ENCODE results near the gene TPRN. TPM values are rescaled to one million over a fixed set of nuclear protein-coding genes. Genes with fewer than 3 reads are reported as not detected.

The TPRN gene
- polyA plus RNA-seq, 3 donors, result 12.8 to 15.5 (median 13.2) TPM

DNA sequence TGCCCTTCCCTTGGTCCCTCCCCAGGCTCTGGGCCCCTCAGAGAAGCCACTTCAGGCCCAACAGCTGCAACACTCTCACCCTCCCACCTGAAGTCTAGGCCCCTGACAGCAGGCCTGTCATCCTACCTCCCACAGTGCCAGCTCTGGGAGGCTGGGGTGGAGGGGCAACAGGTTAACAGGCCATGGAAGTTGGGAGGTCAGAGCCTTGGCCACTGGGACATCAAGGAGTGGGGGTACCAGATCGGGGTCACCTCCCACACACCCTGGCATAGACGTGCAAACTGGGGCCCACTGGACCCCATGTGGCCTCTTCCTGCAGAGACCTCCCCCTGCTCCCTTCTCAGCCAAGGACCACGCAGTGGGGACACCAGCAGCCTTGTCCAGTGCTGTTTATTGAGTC lies 9.3 kb downstream of the TPRN start:
- no peak for DNase-seq (ENCODE audit: low read depth in 3 of 3, low spot score in 2 of 3)

- no peak for DNase-seq (ENCODE audit: low read depth in 3 of 3, low spot score in 2 of 3)
Observed at GRCh38 chr9:137190315-137190856, 10.2 kb downstream of the TPRN start.

DNA sequence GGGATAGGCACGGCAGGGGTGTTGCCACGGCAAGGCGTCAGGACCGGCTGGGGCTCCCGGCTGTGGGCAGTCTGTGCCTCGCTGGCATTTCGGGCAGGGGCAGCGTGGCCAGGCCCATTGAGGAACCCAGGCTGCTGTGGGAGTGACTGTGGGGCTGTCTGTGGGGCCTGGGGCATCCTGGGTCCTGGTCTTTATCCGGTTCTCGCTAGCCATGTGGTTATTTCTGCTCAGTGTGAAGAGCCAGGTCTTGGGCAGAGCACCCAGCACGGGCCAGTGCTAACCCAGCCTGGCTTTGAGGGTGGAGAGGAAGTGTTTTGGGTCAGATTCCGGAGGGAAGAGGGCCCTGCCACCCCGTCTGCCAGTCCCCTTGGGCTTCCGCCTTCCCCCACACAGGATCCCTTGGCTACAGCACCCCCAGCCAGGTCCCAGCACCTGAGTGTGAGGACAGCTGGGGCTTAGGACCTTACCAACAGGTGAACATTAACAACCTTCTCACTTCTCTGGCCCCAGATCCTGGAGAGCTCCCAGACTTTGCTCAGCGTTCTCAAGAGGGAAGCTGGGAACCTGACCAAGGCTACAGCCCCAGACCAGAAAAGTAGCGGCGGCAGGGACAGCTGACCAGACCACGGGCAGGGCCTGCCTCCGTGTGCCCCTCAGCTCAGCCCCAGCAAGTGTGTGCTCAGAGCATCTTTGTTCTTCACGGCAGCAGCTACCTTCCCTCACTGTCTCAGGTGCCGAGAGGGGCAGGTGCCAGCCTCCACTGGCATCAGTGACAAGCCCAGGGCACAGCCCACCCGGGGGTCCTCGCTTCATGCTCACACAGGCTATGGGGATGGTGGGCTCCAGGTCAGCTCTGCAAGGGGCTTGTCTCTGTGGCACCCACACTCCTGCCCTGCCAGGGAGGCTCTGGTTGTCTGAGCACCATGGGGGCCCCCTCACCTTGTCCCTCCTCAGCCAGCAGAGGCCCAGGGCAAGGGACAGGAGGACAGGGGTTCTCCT lies 10.9 kb downstream of the TPRN start:
- no peak for DNase-seq (ENCODE audit: low read depth in 3 of 3, low spot score in 2 of 3)

DNA sequence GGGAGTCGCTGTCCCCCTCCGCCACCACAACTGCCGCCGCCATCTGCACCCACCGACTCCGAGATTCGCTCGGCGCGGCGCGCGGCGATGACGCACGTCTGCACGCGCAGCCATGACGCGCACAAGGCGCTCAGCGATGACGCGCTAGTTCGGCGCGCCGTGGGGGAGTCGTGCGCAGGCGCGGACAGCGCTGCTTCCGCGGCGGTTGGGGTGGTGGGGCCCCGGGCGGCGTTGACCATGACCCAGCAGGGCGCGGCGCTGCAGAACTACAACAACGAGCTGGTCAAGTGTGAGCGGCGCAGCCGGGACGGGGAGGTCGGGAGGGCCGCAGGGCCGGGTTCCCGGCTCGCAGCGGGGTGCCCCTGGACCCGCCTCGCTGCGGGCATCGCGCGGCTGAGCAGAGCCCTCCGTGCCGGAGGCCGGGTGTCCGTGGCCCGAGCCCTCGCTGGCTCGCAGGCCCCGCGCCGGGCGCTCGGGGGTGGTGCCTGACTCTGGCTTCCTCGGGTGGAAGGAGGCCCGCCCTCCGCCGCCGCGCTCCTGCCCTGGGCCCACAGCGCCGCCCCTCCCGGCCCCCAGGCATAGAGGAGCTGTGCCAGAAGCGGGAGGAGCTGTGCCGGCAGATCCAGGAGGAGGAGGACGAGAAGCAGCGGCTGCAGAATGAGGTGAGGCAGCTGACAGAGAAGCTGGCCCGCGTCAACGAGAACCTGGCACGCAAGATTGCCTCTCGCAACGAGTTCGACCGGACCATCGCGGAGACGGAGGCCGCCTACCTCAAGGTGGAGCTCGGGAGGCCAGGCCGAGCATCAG lies 11.8 kb downstream of the TPRN start, which contains the start of the genes ANAPC2 and SSNA1:
TSS of gene ANAPC2 (minus strand) at position 71 of the 807 bp plus-strand sequence. CDS start at position 43, 28 bp downstream.
TSS of gene SSNA1 (plus strand) at position 187 of the 807 bp plus-strand sequence. CDS start at position 238, 51 bp downstream.
- peak; percentile 87 to 91 (median 90) for DNase-seq (ENCODE audit: low read depth in 3 of 3, low spot score in 2 of 3)

GRCh38 chr9:137188086-137188489 lies 12.5 kb downstream of the TPRN start:
- DNase-seq (ENCODE audit: low read depth in 3 of 3, low spot score in 2 of 3), result no peak

DNA sequence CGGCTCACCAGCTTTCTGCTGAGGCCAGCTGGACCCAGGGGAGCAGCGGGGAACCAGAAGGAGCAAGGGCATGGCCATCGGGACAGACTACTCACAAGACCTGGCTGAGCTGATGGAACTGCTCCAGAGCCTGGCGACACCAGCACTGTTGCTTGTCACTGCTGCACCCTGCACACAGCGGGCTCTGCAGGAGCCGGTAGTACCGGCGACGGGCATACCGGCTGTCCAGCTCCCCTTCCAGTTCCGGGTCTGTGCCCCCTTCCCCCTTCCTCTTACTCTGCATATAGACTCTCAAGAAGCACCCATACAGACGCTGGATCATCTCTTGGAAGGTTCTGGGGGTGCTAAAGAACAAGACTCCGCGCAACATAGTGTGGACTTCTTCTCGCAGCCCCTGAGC lies 13.2 kb downstream of the TPRN start:
- DNase-seq (ENCODE audit: low read depth in 3 of 3, low spot score in 2 of 3), result no peak

GRCh38 chr9:137186385-137186784 lies 14.2 kb downstream of the TPRN start:
- DNase-seq (ENCODE audit: low read depth in 3 of 3, low spot score in 2 of 3), result no peak

- no peak for DNase-seq (ENCODE audit: low read depth in 3 of 3, low spot score in 2 of 3)
Observed at GRCh38 chr9:137185921-137186320, 14.6 kb downstream of the TPRN start.

- DNase-seq (ENCODE audit: low read depth in 3 of 3, low spot score in 2 of 3), result no peak
Observed at GRCh38 chr9:137184881-137185660, 15.5 kb downstream of the TPRN start.

- DNase-seq (ENCODE audit: low read depth in 3 of 3, low spot score in 2 of 3), result no peak
Observed at GRCh38 chr9:137183980-137184595, 16.5 kb downstream of the TPRN start.

DNA sequence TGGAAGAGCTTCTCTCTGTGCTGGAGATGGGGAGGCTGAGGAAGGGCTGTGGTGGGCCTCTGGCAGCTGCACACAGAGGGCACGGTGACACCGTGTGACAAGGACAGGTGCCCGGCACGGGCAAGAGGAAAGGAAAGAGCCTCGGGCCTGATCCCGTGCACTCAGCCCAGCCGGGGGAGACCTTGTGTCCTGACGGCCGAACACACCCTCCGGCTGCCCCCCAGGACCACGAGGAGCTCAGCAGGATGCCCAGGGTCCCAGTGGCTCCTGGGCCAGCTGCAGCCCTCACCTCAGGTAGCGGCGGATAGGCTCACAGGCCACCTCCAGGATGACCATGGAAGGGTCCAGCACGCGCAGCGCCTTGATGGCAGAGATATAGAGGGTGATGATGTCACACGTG lies 17.7 kb downstream of the TPRN start:
- DNase-seq (ENCODE audit: low read depth in 3 of 3, low spot score in 2 of 3), result no peak

- no peak for DNase-seq (ENCODE audit: low read depth in 3 of 3, low spot score in 2 of 3)
Observed at GRCh38 chr9:137181680-137182079, 18.9 kb downstream of the TPRN start.

DNA sequence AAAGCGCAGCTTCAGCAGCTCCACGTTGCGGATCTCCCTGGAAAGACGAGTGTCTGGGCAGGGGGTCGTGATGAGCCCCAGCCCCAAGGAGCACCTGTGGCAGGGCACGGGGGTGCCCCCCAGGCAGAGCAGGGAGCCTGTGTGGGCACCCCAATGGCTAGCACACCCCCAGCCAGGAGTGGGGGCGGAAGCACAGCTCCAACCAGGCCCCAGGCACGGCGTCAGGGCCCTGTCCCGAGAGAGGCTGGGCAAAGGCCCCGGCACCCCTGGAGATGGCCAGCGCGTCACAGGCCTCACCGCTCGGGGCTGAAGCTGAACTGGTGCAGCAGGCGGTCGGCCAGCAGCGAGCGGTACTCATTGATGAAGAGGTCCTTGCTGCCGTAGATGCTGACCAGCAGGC lies 20.1 kb downstream of the TPRN start:
- no peak for DNase-seq (ENCODE audit: low read depth in 3 of 3, low spot score in 2 of 3)

DNA sequence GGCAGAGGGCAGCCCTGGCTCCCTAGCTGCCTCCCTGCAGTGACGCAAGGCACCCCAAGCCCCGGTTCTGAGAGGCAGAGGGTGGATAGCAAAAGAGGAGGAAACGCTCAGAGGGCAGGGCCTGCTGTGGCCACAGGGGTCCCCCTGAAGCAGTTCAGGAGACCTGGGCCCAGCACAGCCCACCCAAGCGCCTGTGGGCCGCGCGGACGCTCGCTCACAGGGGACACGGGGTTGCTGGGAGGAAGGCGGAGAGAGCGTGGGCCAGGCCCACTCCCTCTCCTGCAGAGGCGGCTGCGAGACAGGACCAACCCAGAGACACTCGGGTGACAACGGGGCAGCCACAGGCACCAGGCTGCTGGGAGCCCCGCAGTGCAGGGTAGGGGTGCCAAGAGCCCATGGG lies 20.8 kb downstream of the TPRN start:
- no peak for DNase-seq (ENCODE audit: low read depth in 3 of 3, low spot score in 2 of 3)

DNA sequence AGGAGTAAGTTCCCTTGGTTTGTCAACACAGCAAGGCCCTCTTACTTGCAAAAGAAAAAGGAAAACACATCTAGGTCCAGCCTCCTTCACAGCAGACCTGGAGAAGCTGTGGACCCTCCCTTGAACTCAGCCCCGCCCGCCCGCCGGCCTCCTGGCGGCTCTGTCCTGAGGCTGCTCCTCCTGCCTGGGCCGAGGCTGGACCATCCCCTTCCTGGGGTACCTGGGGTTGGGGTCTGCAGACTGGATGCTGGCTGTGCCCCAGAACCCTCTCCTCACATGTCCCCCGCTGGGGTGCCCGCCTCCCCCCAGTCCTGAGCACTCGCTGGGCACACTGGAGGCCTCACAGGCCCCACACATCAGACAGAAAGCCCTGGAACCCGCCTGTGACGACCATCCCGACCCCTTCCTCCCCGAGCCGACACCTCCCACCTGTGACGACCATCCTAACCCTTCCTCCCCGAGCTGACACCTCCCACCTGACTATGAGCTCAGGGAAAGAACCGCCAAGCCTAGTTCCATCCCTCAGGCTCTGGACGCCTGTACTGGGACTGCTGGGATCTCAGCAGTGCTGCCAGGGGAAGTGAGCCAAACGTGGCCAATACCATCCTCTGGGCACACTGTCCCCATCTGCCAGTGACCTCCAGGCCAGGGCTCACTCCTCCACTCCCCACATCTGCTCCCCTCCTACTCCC lies 21.5 kb downstream of the TPRN start:
- DNase-seq (ENCODE audit: low read depth in 3 of 3, low spot score in 2 of 3), result no peak

DNA sequence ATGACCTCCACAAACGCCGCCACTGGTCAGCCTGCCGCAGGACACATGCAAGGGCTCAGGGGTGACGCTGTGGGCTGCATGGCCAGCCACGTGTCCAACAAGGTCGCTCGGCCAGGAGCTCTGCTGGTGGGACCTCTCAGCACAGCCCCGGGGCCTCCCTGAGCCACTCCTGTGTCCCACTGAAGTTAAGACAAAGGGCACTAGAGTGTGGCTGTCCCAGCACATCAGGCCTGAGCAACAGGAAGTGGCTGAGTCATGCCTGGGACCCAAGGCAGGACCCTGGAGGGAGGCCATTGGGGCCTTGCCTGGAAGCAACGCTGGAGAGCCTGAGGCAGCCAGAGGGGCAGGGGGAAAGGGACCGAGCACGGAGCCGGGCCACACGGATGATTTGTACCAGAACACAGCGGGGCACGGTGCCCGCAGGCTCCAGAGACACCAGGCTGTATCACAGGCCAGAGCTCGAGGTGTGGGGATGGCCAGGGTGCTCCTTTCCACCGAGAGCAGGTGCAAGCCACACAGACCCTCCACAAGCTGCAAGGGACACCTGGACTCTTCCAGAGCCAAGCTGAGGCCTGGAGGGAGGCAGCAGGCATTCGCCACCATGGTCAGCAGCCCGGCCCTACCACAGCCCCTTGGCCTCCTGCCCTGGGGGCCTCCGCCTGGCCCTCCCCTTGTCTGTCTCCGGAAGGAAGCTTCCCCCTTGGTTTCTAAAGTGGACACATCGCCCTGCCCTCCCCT lies 22.2 kb downstream of the TPRN start:
- no peak for DNase-seq (ENCODE audit: low read depth in 3 of 3, low spot score in 2 of 3)

DNA sequence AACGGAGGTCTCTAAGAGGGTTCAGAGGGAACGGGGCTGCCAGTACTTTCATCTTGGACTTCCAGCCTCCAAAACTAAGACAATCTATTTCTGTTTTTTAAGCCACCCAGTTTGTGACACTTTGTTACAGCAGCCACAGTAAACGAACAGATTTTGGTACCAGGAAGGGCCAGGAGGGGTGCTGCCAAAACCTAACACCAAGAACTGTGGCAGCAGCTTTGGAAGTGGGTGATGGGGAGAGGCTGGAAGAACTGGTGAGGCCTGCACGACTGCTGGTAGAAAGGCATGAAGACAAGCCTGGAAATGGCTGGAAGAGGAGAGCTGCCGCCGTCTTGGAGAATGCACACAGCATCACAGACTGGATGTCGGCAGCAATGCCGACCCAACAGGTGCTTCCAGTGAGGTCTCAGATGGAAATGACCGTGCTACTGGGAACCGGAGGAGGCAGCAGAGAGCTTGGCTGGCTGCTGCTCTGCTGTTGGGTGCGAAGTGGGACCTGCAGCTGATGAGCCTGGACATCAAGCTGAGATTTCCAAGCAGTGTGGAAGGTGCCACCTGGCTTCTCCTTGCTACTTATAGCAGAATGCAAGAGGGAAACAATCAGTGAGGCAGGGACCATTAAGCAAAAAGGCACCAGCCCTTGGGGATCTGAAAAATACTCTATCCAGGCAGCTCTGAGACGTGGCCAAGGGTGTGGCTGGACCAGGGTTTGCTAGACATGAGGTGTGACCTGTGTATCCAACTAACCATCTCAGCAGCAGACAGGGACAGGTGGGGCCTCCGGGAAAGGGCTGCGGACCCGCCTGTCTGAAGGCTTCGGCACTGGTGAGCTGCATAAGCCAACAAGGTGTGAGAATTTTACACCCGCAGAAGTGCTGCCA lies 24.0 kb downstream of the TPRN start:
- no peak for DNase-seq (ENCODE audit: low read depth in 3 of 3, low spot score in 2 of 3)
